ENCODE data around the gene DGKG. TPM values are rescaled to one million over a fixed set of nuclear protein-coding genes. Genes with fewer than 3 reads are reported as not detected.
A peak's percentile ranks its signal among the peaks of the same experiment; 100 is the strongest.

DGKG gene
- total and polyA plus RNA-seq, 8 donors, result 0.12 to 26.3 (median 2.7) TPM

GRCh38 chr3:186360779-186361178, 1.3 kb downstream of the DGKG start:
- no peak for DNase-seq
- Histone ChIP-seq H3K27ac (peak overlapping the region in 4 of 5 donors; percentile 8 to 79 (median 52)), H3K36me3 (no peaks in the 10 kb centered on the region), H3K27me3 (peaks cover 0 to 61% (median 40%) of the 10 kb centered on the region in 3 donors), H3K4me3 (peak overlapping the region; percentile 55 to 62 (median 56)), H3K4me1 (peaks cover 16 to 46% (median 21%) of the 10 kb centered on the region in 4 donors), H3K9me3 (no peaks in the 10 kb centered on the region)
- 2 to 6% (median 3%) methylated on average over 10 to 27 of the region's 27 CpGs for WGBS, 5 donors
- TF ChIP-seq POLR2AphosphoS5 (IDR thresholded peaks at IDR 0.05), result peak in 1 of 3 donors; percentile 25
- TF ChIP-seq, protein P1, sequence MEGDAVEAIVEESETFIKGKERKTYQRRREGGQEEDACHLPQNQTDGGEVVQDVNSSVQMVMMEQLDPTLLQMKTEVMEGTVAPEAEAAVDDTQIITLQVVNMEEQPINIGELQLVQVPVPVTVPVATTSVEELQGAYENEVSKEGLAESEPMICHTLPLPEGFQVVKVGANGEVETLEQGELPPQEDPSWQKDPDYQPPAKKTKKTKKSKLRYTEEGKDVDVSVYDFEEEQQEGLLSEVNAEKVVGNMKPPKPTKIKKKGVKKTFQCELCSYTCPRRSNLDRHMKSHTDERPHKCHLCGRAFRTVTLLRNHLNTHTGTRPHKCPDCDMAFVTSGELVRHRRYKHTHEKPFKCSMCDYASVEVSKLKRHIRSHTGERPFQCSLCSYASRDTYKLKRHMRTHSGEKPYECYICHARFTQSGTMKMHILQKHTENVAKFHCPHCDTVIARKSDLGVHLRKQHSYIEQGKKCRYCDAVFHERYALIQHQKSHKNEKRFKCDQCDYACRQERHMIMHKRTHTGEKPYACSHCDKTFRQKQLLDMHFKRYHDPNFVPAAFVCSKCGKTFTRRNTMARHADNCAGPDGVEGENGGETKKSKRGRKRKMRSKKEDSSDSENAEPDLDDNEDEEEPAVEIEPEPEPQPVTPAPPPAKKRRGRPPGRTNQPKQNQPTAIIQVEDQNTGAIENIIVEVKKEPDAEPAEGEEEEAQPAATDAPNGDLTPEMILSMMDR (IDR thresholded peaks at IDR 0.05), result no peak
- intact Hi-C loops (cut with DNase I; ENCODE audit: low total_unique reads), result no loop called here

GRCh38 chr3:186359078-186359477, 3.0 kb downstream of the DGKG start:
- peaks cover 0 to 49% (median 35%) of the 10 kb centered on the region in 3 donors for H3K27me3 ChIP-seq
- no peak for DNase-seq
- H3K27ac ChIP-seq, result no peak overlapping the region

DNA sequence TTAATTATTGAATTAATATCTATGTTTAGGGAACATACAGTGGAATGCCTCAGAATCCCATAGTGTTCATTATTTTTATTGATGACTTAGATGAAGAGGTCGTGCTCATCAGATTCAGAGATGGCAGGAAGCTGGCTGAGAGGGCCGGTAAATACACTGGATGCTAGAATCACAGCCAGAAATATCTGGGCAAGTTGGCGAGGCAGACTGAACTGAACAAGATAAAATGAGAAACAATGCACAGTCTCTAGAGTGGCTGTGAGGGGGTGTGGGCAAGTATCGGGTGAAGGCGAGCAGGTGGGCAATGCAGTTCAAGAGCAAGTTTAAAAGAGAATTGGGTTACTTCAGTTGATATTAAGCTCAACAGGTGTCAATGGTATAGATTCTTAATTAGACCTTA, 5.9 kb downstream of the DGKG start:
- no peak for DNase-seq
- Histone ChIP-seq H3K4me3 (no peak overlapping the region), H3K4me1 (peaks cover under 1 to 18% (median 9%) of the 10 kb centered on the region in 4 donors), H3K36me3 (no peaks in the 10 kb centered on the region), H3K27me3 (peaks cover 0 to 20% (median 6%) of the 10 kb centered on the region in 3 donors), H3K27ac (no peak overlapping the region), H3K9me3 (no peaks in the 10 kb centered on the region)
- TF ChIP-seq POLR2A (IDR thresholded peaks at IDR 0.05), result no peak
- TF ChIP-seq, protein P1 (IDR thresholded peaks at IDR 0.05), result no peak
- TF ChIP-seq POLR2AphosphoS5 (IDR thresholded peaks at IDR 0.05), result no peak
- no peak for TF ChIP-seq EP300 (IDR thresholded peaks at IDR 0.05)
- WGBS, 5 donors, result 80 to 89% (median 80%) methylated on average over 5 of the region's 5 CpGs
- intact Hi-C loops (cut with DNase I; ENCODE audit: low total_unique reads), result no loop called here

More at GRCh38 chr3:186359078-186359477, 3.0 kb downstream of the DGKG start:
- WGBS, 5 donors, result 52 to 67% (median 62%) methylated on average over 3 of the region's 3 CpGs
- H3K4me3 ChIP-seq, result no peak overlapping the region
- intact Hi-C loops (cut with DNase I; ENCODE audit: low total_unique reads), result no loop called here
- no peaks in the 10 kb centered on the region for H3K9me3 ChIP-seq
- peaks cover 16 to 34% (median 23%) of the 10 kb centered on the region in 4 donors for H3K4me1 ChIP-seq
- TF ChIP-seq POLR2A (IDR thresholded peaks at IDR 0.05), result no peak
- TF ChIP-seq, protein P1 (IDR thresholded peaks at IDR 0.05), result no peak
- no peak for TF ChIP-seq EP300 (IDR thresholded peaks at IDR 0.05)
- no peak for TF ChIP-seq POLR2AphosphoS5 (IDR thresholded peaks at IDR 0.05)
- H3K36me3 ChIP-seq, result no peaks in the 10 kb centered on the region

GRCh38 chr3:186354100-186354499, 7.9 kb downstream of the DGKG start:
- no peak for TF ChIP-seq POLR2AphosphoS5 (IDR thresholded peaks at IDR 0.05)
- TF ChIP-seq EP300 (IDR thresholded peaks at IDR 0.05), result no peak
- TF ChIP-seq, protein P1 (IDR thresholded peaks at IDR 0.05), result no peak
- no peak for TF ChIP-seq POLR2A (IDR thresholded peaks at IDR 0.05)
- Histone ChIP-seq H3K36me3 (no peaks in the 10 kb centered on the region), H3K4me1 (peaks cover 0 to 8% (median 2%) of the 10 kb centered on the region in 4 donors), H3K4me3 (no peak overlapping the region), H3K27ac (peak overlapping the region in 1 of 5 donors; percentile 54), H3K9me3 (no peaks in the 10 kb centered on the region), H3K27me3 (peaks cover 0 to 6% (median 0%) of the 10 kb centered on the region in 3 donors)
- DNase-seq, result no peak
- intact Hi-C loops (cut with DNase I; ENCODE audit: low total_unique reads), result no loop called here
- 47 to 60% (median 51%) methylated on average over 5 of the region's 5 CpGs for WGBS, 5 donors
